A549 (cell line): ENCODE data around the gene TRIM69. TPM values are rescaled to one million over a fixed set of nuclear protein-coding genes. Genes with fewer than 3 reads are reported as not detected.
A peak's percentile ranks its signal among the peaks of the same experiment; 100 is the strongest.
"Not testable (repeated sequence)": the region's sequence is repeated elsewhere in the genome, so short reads cannot be mapped to it uniquely, and the experiment has no call there.

Source experiments
- ATAC-seq, 2 experiments: fragments of 200-7000 bp in 1 of 2; fragments of >200 bp in 1 of 2; cut with Nextera tagmentation in 1 of 2; cut with Tn5 transposase in 1 of 2; 3 replicates each; pipeline versions ENCODE4 v1.8.0 to v1.9.1; 2018 to 2020; ENCODE audit warnings: mild to moderate bottlenecking in 1 of 2, moderate library complexity in 1 of 2
- CTCF ChIA-PET: fragments of 300-600 bp; sonication (Branson Sonifier 250); formaldehyde crosslinking; extraction: SDS; loops from one replicate; lab custom pipeline; 2021; ENCODE audit warnings: antibody characterized with exemption, inconsistent platforms; lab: Yijun Ruan, JAX
- POLR2A ChIA-PET: fragments of 350-600 bp; formaldehyde crosslinking; extraction: SDS; loops from one replicate; lab custom pipeline; 2021; ENCODE audit warnings: antibody characterized with exemption, inconsistent platforms; lab: Yijun Ruan, JAX
- DNase-seq, 2 experiments: peaks; one replicate each; pipeline versions ENCODE4 v3.0.0 to v3.0.0-alpha.2; 2011 to 2016; ENCODE audit warnings: low read depth in 1 of 2, low spot score in 1 of 2
- FAIRE-seq: peaks from 2 replicates; lab custom pipeline; 2011; peaks lifted over from hg19 to GRCh38; lab: Jason Lieb, UNC
- H3K27ac ChIP-seq, 2 experiments: fragments of >200 bp; sonication (Bioruptor Twin); formaldehyde crosslinking; 3 replicates each; pipeline ENCODE4 v1.5.1; 2016 to 2017
- H3K4me1 ChIP-seq: fragments of >200 bp; sonication (Bioruptor Twin); formaldehyde crosslinking; 3 replicates; pipeline ENCODE4 v1.6.1; 2016
- H3K4me2 ChIP-seq: fragments of >200 bp; sonication (Bioruptor Twin); formaldehyde crosslinking; 3 replicates; pipeline ENCODE4 v1.6.1; 2016
- H3K4me3 ChIP-seq: fragments of >200 bp; sonication (Bioruptor Twin); formaldehyde crosslinking; 3 replicates; pipeline ENCODE4 v1.5.1; 2016
- H3K9me3 ChIP-seq: fragments of >200 bp; sonication (Bioruptor Twin); formaldehyde crosslinking; 3 replicates; pipeline ENCODE4 v1.6.1; 2016
- CHD2 ChIP-seq: fragments of 150-350 bp; IDR thresholded peaks from 2 replicates; pipeline ENCODE4 v1.6.1; 2014; ENCODE audit warnings: low read length; ENCODE audit not compliant: partially characterized antibody
- EHMT2 ChIP-seq: fragments of 200-600 bp; sonication (generic); IDR thresholded peaks from 2 replicates; pipeline ENCODE4 v1.6.1; 2016; ENCODE audit warnings: antibody characterized with exemption, low read depth, mild to moderate bottlenecking, moderate library complexity
- FOSB ChIP-seq: fragments of 250-450 bp; sonication (Bioruptor Pico); IDR thresholded peaks from 2 replicates; pipeline ENCODE4 v1.5.0; 2020; ENCODE audit warnings: mild to moderate bottlenecking, moderate library complexity
- FOXS1 ChIP-seq: fragments of 250-450 bp; sonication (Bioruptor Pico); IDR thresholded peaks from 2 replicates; pipeline ENCODE4 v1.5.0; 2020; ENCODE audit warnings: mild to moderate bottlenecking, moderate library complexity
- KDM5A ChIP-seq: fragments of 200-600 bp; sonication (generic); IDR thresholded peaks from 2 replicates; pipeline ENCODE4 v1.6.1; 2016; ENCODE audit warnings: antibody characterized with exemption, mild to moderate bottlenecking
- MAFK ChIP-seq: fragments of 450-650 bp; IDR thresholded peaks from 2 replicates; pipeline ENCODE4 v1.6.1; 2014; ENCODE audit not compliant: partially characterized antibody
- POLR2A ChIP-seq: IDR thresholded peaks from 2 replicates; pipeline ENCODE4 v1.6.1; 2012; ENCODE audit warnings: mild to moderate bottlenecking, low read length
- POLR2AphosphoS2 ChIP-seq: conservative IDR thresholded peaks from 2 replicates; pipeline ENCODE4 v1.6.1; 2012; ENCODE audit warnings: low read length, improper control_type of control experiment, inconsistent platforms
- RAD21 ChIP-seq, 2 experiments: fragments of >200 bp in 1 of 2; sonication (Bioruptor Twin) in 1 of 2; formaldehyde crosslinking in 1 of 2; IDR thresholded peaks in 1 of 2; conservative IDR thresholded peaks in 1 of 2; 2 replicates in 1 of 2; 3 replicates in 1 of 2; pipeline ENCODE4 v1.6.1; 2012 to 2018; ENCODE audit warnings: inconsistent platforms in 1 of 2
- RCOR1 ChIP-seq: fragments of 150-350 bp; IDR thresholded peaks from 2 replicates; pipeline ENCODE4 v1.6.1; 2014; ENCODE audit warnings: antibody characterized with exemption, low read length, low read depth
- TFCP2L1 ChIP-seq: fragments of 250-450 bp; sonication (Bioruptor Pico); IDR thresholded peaks from 2 replicates; pipeline ENCODE4 v1.5.0; 2021; ENCODE audit warnings: mild to moderate bottlenecking
- ZC3H11A ChIP-seq: fragments of 450-650 bp; IDR thresholded peaks from 2 replicates; pipeline ENCODE4 v1.6.1; 2014; ENCODE audit warnings: antibody characterized with exemption, mild to moderate bottlenecking
- WGBS: methylation state at CpG from one replicate; pipeline ENCODE4 v1.1.6; 2017; ENCODE audit errors: missing lambda C conversion rate; 5-methylcytosine and 5-hydroxymethylcytosine counted together
- polyA plus RNA-seq, 4 experiments: library from polyadenylated mRNA; depleted of rRNA in 3 of 4; stranded (reverse); fragments of >200 nt; fragmentation: RNase III in 1 of 4; extraction: RNeasy Plus Mini Kit Qiagen cat#74134 plus additional on column Dnase treatment in 1 of 4; gene quantifications; 2 replicates in 3 of 4; 3 replicates in 1 of 4; pipeline ENCODE4 v1.2.3, GENCODE V29; 2011 to 2017
- TF ChIP-seq, protein P1 (sequence below): IDR thresholded peaks from 2 replicates; pipeline ENCODE4 v1.6.1; 2012; ENCODE audit warnings: low read depth, borderline replicate concordance
- TF ChIP-seq, protein P2 (sequence below): fragments of 200-600 bp; sonication (generic); IDR thresholded peaks from 2 replicates; pipeline ENCODE4 v1.6.1; 2016; ENCODE audit warnings: antibody characterized with exemption, mild to moderate bottlenecking, moderate library complexity

The TRIM69 gene
- polyA plus RNA-seq, 2 of the 4 experiments (the other 2 are of a cell fraction), result 9.0 to 10.4 TPM

DNA sequence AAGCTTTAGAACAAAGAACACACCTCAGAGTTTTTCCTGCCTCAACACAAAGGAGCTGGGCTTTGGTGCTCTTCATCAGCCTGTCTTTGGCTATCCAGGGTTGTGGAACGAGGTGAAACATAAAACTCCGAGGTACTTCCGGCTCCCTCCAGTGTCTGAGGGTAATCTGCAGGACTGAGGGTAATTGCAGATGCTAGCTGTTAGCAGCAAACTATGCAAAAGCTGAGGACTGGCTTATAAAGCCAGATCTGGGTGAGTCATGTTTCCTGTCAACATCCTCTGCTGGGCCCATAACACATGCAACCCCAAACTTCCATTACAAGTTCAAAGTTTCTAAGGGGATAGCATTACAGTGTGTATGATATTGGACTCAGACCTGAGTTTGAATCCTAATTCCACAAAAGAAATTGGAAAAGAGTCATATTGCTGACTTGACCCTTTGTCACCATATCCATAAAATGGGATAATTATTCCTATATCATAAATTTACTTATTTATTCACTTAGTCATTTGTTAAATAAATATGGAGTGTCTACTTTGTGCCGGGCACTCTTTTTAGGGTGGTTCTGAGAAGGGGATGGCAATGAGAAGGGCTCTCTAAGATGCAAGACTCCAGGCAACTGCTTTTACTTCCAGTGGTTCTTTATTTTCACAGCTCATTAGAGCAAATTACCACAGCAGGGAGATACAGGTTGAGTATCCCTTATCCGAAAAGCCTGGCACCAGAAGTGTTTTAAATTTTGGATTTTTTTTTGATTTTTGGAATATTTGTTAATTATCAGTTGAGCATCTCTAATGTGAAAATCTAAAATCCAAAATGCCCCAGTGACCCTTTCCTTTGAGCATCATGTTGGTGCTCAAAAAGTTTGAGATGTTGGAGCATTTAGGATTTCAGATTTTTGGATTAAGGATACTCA is 9.5 kb upstream of the TRIM69 start (continued):
- TF ChIP-seq POLR2A, result peak; percentile 46
- TF ChIP-seq FOSB (CRISPR knock-in tag), result peak; percentile 97
- TF ChIP-seq, protein P1, sequence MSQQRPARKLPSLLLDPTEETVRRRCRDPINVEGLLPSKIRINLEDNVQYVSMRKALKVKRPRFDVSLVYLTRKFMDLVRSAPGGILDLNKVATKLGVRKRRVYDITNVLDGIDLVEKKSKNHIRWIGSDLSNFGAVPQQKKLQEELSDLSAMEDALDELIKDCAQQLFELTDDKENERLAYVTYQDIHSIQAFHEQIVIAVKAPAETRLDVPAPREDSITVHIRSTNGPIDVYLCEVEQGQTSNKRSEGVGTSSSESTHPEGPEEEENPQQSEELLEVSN, result no peak
- TF ChIP-seq, all 56 proteins: peak for 11

DNA sequence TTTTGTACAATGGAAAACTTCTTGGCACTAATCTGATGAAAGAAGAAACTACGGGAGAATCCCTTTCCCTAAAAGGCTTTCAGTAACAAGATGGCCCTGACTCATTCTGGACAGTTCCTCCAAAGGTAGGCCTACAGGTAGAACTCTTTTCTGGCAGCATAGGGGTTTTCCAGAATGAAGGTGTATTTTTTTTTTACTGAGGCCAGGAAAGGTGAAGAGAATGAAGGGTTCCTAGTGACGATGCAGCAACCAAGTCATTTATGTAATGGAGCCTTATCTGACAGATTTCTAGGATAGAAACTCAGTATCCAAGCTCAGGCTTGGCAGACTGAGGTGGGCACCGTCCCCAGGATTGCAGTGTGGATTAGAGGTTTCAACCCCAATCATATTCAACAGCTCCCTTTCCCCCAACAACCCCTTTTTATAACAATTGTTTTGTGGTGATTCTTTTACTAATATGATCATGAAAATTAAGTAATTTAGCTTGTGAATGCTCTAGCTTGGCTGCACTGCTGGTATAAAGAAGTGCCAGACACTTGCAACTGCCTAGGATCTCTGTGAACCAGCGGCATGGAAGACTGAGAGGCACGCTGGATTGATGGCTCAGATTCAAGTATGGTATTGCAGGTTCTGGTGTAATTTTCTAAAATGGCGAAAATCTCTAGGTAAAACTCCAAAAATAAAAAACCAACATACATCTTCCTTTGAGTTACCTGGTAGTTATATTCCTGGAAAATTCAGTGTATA is 8.7 kb upstream of the TRIM69 start:
- ChIA-PET CTCF (interaction anchor here (1.0 to 2.6 kb wide), 5 partner anchors 11 to 17 kb away, joined by 3 to 11 read pairs (median 3); no protein-coding TSS in a partner anchor), POLR2A (interaction anchor here (0.6 to 3.7 kb wide), 5 partner anchors 9 to 65 kb away, joined by 3 to 81 read pairs (median 11); partner anchors contain the start of genes B2M, PATL2, SPG11 and TRIM69)
- Histone ChIP-seq H3K4me3 (peak overlapping the region; percentile 58; the same call in 2 of the 3 replicates), H3K4me2 (peak overlapping the region; percentile 71), H3K27ac (peak overlapping the region; percentile 83 to 93), H3K4me1 (peaks cover 33% of the 10 kb centered on the region), H3K9me3 (no peaks in the 10 kb centered on the region)
- WGBS, result 90% methylated on average over 6 of the region's 6 CpGs
- DNase-seq (no peak), ATAC-seq (no peak), FAIRE-seq (no peak)
- no peak for TF ChIP-seq POLR2AphosphoS2
- TF ChIP-seq RAD21 (conservative IDR thresholded peaks at IDR 0.05 in 1 of 2, IDR thresholded peaks at IDR 0.05 in 1 of 2), result no peak
- no peak for TF ChIP-seq MAFK
- TF ChIP-seq CHD2, result no peak
- TF ChIP-seq EHMT2, result no peak
- TF ChIP-seq, protein P1, result no peak
- TF ChIP-seq RCOR1, result no peak
- no peak for TF ChIP-seq ZC3H11A
- TF ChIP-seq KDM5A, result no peak
- TF ChIP-seq, protein P2, sequence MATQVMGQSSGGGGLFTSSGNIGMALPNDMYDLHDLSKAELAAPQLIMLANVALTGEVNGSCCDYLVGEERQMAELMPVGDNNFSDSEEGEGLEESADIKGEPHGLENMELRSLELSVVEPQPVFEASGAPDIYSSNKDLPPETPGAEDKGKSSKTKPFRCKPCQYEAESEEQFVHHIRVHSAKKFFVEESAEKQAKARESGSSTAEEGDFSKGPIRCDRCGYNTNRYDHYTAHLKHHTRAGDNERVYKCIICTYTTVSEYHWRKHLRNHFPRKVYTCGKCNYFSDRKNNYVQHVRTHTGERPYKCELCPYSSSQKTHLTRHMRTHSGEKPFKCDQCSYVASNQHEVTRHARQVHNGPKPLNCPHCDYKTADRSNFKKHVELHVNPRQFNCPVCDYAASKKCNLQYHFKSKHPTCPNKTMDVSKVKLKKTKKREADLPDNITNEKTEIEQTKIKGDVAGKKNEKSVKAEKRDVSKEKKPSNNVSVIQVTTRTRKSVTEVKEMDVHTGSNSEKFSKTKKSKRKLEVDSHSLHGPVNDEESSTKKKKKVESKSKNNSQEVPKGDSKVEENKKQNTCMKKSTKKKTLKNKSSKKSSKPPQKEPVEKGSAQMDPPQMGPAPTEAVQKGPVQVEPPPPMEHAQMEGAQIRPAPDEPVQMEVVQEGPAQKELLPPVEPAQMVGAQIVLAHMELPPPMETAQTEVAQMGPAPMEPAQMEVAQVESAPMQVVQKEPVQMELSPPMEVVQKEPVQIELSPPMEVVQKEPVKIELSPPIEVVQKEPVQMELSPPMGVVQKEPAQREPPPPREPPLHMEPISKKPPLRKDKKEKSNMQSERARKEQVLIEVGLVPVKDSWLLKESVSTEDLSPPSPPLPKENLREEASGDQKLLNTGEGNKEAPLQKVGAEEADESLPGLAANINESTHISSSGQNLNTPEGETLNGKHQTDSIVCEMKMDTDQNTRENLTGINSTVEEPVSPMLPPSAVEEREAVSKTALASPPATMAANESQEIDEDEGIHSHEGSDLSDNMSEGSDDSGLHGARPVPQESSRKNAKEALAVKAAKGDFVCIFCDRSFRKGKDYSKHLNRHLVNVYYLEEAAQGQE, result no peak
- no peak for TF ChIP-seq FOSB (CRISPR knock-in tag)
- no peak for TF ChIP-seq TFCP2L1 (CRISPR knock-in tag)
- TF ChIP-seq FOXS1 (CRISPR knock-in tag), result no peak

DNA sequence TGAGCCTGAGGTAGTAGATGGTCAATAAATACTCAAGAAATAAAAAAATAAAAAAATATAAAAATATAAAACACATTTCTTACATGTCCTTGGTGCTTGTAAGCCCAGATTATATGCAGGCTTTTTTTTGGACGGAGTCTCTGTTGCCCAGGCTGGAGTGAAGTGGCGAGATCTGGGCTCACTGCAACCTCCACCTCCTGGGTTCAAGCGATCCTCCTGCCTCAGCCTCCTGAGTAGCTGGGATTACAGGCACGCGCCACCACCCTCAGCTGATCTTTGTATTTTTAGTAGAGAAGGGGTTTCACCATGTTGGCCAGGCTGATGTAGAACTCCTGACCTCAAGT is 8.1 kb upstream of the TRIM69 start:
- ATAC-seq, H3K9me3 ChIP-seq, DNase-seq, FAIRE-seq: not testable (repeated sequence)
- Histone ChIP-seq H3K4me1 (peaks cover 33% of the 10 kb centered on the region), H3K4me2 (peak overlapping the region; percentile 71), H3K27ac (peak overlapping the region; percentile 83 to 93), H3K4me3 (peak overlapping the region; percentile 58)
- WGBS, result 40% methylated on average over 5 of the region's 5 CpGs
- ChIA-PET CTCF (interaction anchor here (1.0 to 2.6 kb wide), 6 partner anchors 10 to 64 kb away, joined by 3 to 11 read pairs (median 6); partner anchors contain the start of gene SPG11), POLR2A (interaction anchor here (1.3 to 3.7 kb wide), 4 partner anchors 10 to 65 kb away, joined by 5 to 81 read pairs (median 14); partner anchors contain the start of genes B2M, PATL2 and SPG11)
